ENCODE measurements around the gene KCNQ5. TPM values are rescaled to one million over a fixed set of nuclear protein-coding genes. Genes with fewer than 3 reads are reported as not detected.

The KCNQ5 gene
- 1.4 to 2.7 TPM (median 2.0 TPM) in 5 replicates for total RNA-seq (2022; extraction: Qiagen RNA extraction; ENCODE audit: low read depth)

DNA sequence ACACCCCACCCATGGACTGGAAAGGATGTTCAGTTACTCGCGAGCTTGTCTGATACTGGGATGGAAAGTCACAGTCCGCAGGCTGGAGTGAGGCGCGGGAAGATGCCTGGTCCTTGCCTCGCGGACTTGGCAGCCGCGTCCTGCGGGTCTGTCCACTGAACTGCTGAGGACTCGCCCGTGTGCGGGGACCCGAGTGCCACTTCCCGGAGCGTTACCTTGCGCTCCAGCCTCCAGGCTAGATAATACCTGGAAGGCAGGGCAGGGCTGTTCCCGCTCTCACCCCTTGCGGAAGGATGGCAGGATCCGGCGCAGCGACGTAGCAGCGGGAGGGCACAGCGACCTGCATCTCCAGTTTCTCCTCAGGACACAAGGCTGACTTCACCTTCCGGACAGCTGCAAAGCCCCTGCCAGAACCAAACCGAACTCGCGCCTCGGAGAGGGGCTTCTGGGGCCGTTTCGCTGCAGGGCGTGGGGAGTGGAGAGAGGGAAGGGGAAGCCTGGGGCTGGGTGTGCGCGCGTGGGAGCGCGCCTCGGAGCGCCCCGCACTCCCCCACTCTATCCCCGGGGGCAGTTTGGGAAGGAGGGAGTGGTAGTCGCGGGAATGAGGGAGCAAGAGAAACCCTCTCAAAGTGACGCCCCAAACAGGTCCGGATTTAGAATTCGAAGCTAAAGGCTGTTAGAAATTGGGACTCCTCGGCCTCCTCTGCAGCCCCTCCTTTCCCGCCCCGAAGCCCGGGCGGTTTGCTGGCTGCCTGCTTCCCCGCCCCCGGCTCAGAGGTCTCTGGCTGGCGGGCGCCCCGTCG lies at the start of gene KCNQ5:
Gene KCNQ5 (plus strand): TSS at position 774 of the 803 bp plus-strand sequence.

DNA sequence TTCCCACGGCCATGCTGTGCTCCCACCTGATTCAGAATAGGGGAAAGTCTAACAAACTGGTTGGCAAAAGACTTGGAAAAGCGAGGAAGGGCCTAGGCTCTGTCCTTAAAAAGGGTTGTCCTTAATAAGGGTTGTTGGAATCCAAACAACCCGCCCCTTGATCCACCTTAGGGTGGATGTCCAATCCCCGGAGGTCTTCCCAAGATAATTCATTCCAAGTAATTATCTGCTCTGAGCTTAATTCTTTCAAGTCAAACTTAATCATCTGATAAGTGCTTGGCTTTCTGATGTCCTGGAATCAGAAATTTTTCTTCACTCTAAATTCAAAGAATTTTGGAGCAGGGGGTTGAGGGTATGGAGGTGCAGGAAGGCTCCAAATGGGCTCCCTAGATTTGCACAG lies 603.5 kb downstream of the KCNQ5 start, which contains the start of gene KHDC1L:
Gene KHDC1L (minus strand): TSS at position 101 of the 400 bp plus-strand sequence. CDS start 88 bp downstream, at position 13.

All from A549 treated with DMSO at 1 μM for 4 hours (cell line).